HG02571 (cell line): Measurements from ENCODE around the gene TMEM163.
"Not testable (repeated sequence)": the region's sequence is repeated elsewhere in the genome, so short reads cannot be mapped to it uniquely, and the experiment has no call there.

Experiments
- ATAC-seq: cut with Tn5 transposase; IDR thresholded peaks from one replicate; pipeline ENCODE4 v1.9.1; 2021; ENCODE audit warnings: mild to moderate bottlenecking, moderate library complexity; ENCODE audit not compliant: unreplicated experiment

TMEM163 gene

GRCh38 chr2:134723742-134724141 lies 4.9 kb upstream of the TMEM163 start:
- ATAC-seq: not testable (repeated sequence)

GRCh38 chr2:134722728-134723127 lies 3.9 kb upstream of the TMEM163 start:
- ATAC-seq: no peak

GRCh38 chr2:134721596-134721995 lies 2.8 kb upstream of the TMEM163 start:
- no peak for ATAC-seq

GRCh38 chr2:134718023-134718816 lies 580 bp downstream of the TMEM163 start:
- peak; percentile 32 for ATAC-seq

GRCh38 chr2:134717286-134718022 lies 1.3 kb downstream of the TMEM163 start:
- no peak for ATAC-seq

- ATAC-seq: no peak
These were observed 2.0 kb downstream of the TMEM163 start for GRCh38 chr2:134716721-134717243.

GRCh38 chr2:134715932-134716643 lies 2.7 kb downstream of the TMEM163 start:
- ATAC-seq: no peak

- ATAC-seq: no peak
These were observed 4.6 kb downstream of the TMEM163 start for GRCh38 chr2:134714228-134714627.

GRCh38 chr2:134713606-134714005 lies 5.2 kb downstream of the TMEM163 start:
- no peak for ATAC-seq

- ATAC-seq: no peak
These were observed 5.6 kb downstream of the TMEM163 start for GRCh38 chr2:134713176-134713575.

- no peak for ATAC-seq
These were observed 6.1 kb downstream of the TMEM163 start for GRCh38 chr2:134712736-134713135.

- no peak for ATAC-seq
These were observed 6.5 kb downstream of the TMEM163 start for GRCh38 chr2:134712299-134712698.

- ATAC-seq: no peak
These were observed 7.1 kb downstream of the TMEM163 start for GRCh38 chr2:134711692-134712091.

GRCh38 chr2:134707330-134707676 lies 11.5 kb downstream of the TMEM163 start:
- no peak for ATAC-seq

GRCh38 chr2:134706587-134707329 lies 12.0 kb downstream of the TMEM163 start:
- ATAC-seq: no peak

GRCh38 chr2:134705861-134706586 lies 12.8 kb downstream of the TMEM163 start:
- no peak for ATAC-seq

- ATAC-seq: no peak
These were observed 14.6 kb downstream of the TMEM163 start for GRCh38 chr2:134704173-134704572.

- ATAC-seq: no peak
These were observed 15.4 kb downstream of the TMEM163 start for GRCh38 chr2:134703426-134703825.

- ATAC-seq: no peak
These were observed 18.1 kb downstream of the TMEM163 start for GRCh38 chr2:134700730-134701129.

GRCh38 chr2:134694411-134694810 lies 24.4 kb downstream of the TMEM163 start:
- no peak for ATAC-seq
